Measurements from ENCODE around the gene KCNN4.
"Not testable (repeated sequence)": the region's sequence is repeated elsewhere in the genome, so short reads cannot be mapped to it uniquely, and the experiment has no call there.

Gene KCNN4

GRCh38 chr19:43780706-43781525 is at the start of gene KCNN4:
Gene KCNN4, minus strand, starts transcription at chr19:43780973. Its CDS starts 112 bp downstream, at chr19:43780861.
- intact Hi-C loops (cut with DNase I): loop anchor here (10.0 kb wide), 1 partner anchor 246 kb away; the partner anchor contains the start of gene ZNF575
- peak in 1 of 10 donors; percentile 79 for DNase-seq

GRCh38 chr19:43826787-43827754 is 46.3 kb upstream of the KCNN4 start, which contains the start of gene ZNF283:
Gene ZNF283, plus strand, starts transcription at chr19:43827321. Its CDS starts 6,184 bp downstream, at chr19:43833505.
- DNase-seq: peak; percentile 90 to 99 (median 92)
- intact Hi-C loops (cut with DNase I): loop anchor here (10.0 kb wide), 1 partner anchor 108 kb away; the partner anchor contains the start of gene ZNF45

GRCh38 chr19:43824572-43824971 is 43.8 kb upstream of the KCNN4 start:
- DNase-seq: not testable (repeated sequence)
- intact Hi-C loops (cut with DNase I): loop anchor here (10.0 kb wide), 1 partner anchor 110 kb away; the partner anchor contains the start of gene ZNF45

GRCh38 chr19:43823856-43824255 is 43.1 kb upstream of the KCNN4 start:
- intact Hi-C loops (cut with DNase I): loop anchor here (10.0 kb wide), 1 partner anchor 111 kb away; the partner anchor contains the start of gene ZNF45

GRCh38 chr19:43820884-43821215 is 40.1 kb upstream of the KCNN4 start:
- intact Hi-C loops (cut with DNase I): loop anchor here (10.0 kb wide), 1 partner anchor 114 kb away; the partner anchor contains the start of gene ZNF45
- no peak for DNase-seq

More at GRCh38 chr19:43823856-43824255, 43.1 kb upstream of the KCNN4 start:
- DNase-seq: not testable (repeated sequence)

GRCh38 chr19:43820098-43820883 is 39.5 kb upstream of the KCNN4 start:
- intact Hi-C loops (cut with DNase I): loop anchor here (10.0 kb wide), 1 partner anchor 115 kb away; the partner anchor contains the start of gene ZNF45
- peak; percentile 47 to 94 (median 66) for DNase-seq

- no peak for DNase-seq
- intact Hi-C loops (cut with DNase I): no loop called here
Observed at GRCh38 chr19:43818500-43818899, 37.7 kb upstream of the KCNN4 start.

- intact Hi-C loops (cut with DNase I); DNase-seq: not testable (repeated sequence)
Observed at GRCh38 chr19:43817454-43817853, 36.7 kb upstream of the KCNN4 start.

- intact Hi-C loops (cut with DNase I): no loop called here
- no peak for DNase-seq
Observed at GRCh38 chr19:43814663-43815352, 34.0 kb upstream of the KCNN4 start.

- intact Hi-C loops (cut with DNase I): no loop called here
- DNase-seq: no peak
Observed at GRCh38 chr19:43812688-43813087, 31.9 kb upstream of the KCNN4 start.

- intact Hi-C loops (cut with DNase I): no loop called here
Observed at GRCh38 chr19:43812259-43812658, 31.5 kb upstream of the KCNN4 start.

GRCh38 chr19:43811837-43812236 is 31.1 kb upstream of the KCNN4 start:
- DNase-seq: no peak
- intact Hi-C loops (cut with DNase I): no loop called here

More at GRCh38 chr19:43812259-43812658, 31.5 kb upstream of the KCNN4 start:
- no peak for DNase-seq

- intact Hi-C loops (cut with DNase I): no loop called here
- no peak for DNase-seq
Observed at GRCh38 chr19:43809762-43810696, 29.3 kb upstream of the KCNN4 start.

- intact Hi-C loops (cut with DNase I): no loop called here
- DNase-seq: no peak
Observed at GRCh38 chr19:43807651-43808050, 26.9 kb upstream of the KCNN4 start.

GRCh38 chr19:43806848-43807247 is 26.1 kb upstream of the KCNN4 start:
- DNase-seq: no peak
- intact Hi-C loops (cut with DNase I): no loop called here

GRCh38 chr19:43806401-43806800 is 25.6 kb upstream of the KCNN4 start:
- intact Hi-C loops (cut with DNase I); DNase-seq: not testable (repeated sequence)

GRCh38 chr19:43804432-43804831 is 23.7 kb upstream of the KCNN4 start:
- intact Hi-C loops (cut with DNase I): no loop called here
- no peak for DNase-seq

All from posterior cingulate gyrus (tissue), 11 donors.